Thoracic aorta (tissue), 2 donors: Measurements from ENCODE around the gene BCL2L1. TPM values are rescaled to one million over a fixed set of nuclear protein-coding genes. Genes with fewer than 3 reads are reported as not detected.

ENCODE experiments used
- ATAC-seq: fragments of 150-250 bp; one replicate; pipeline ENCODE4 v1.8.0; 2017; ENCODE audit warnings: low read depth; ENCODE audit not compliant: insufficient number of reproducible peaks, low FRiP score
- DNase-seq: peaks from one replicate; pipeline ENCODE4 v3.0.0-alpha.2; 2020; ENCODE audit warnings: low spot score
- H3K27ac ChIP-seq, 2 donors: fragments of 200-600 bp; sonication (generic); 1 replicate in 1 of 2; 2 replicates in 1 of 2; pipeline ENCODE4 v1.5.1; 2016; ENCODE audit warnings: mild to moderate bottlenecking in 2 of 2, moderate library complexity in 2 of 2
- H3K27me3 ChIP-seq: fragments of 200-600 bp; sonication (generic); replicated peaks from 2 replicates; pipeline ENCODE4 v1.6.0; 2016; ENCODE audit warnings: mild to moderate bottlenecking; ENCODE audit not compliant: insufficient read depth
- H3K36me3 ChIP-seq: fragments of 200-600 bp; sonication (generic); one replicate; pipeline ENCODE4 v1.5.1; 2016
- H3K4me1 ChIP-seq, 2 donors: fragments of 200-600 bp; sonication (generic); 1 replicate in 1 of 2; 2 replicates in 1 of 2; pipeline versions ENCODE4 v1.5.1 to v1.6.0; 2016; ENCODE audit warnings: low read depth in 2 of 2, mild to moderate bottlenecking in 1 of 2; ENCODE audit not compliant: control insufficient read depth in 1 of 2
- H3K4me3 ChIP-seq: fragments of 200-600 bp; sonication (generic); 2 replicates; pipeline ENCODE4 v1.5.1; 2016; ENCODE audit warnings: mild to moderate bottlenecking
- H3K9me3 ChIP-seq: fragments of 200-600 bp; sonication (generic); 2 replicates; pipeline ENCODE4 v1.5.1; 2016
- total RNA-seq, 2 donors: library from RNA; depleted of rRNA; stranded (reverse); fragments of >200 nt; gene quantifications; one replicate each; pipeline versions ENCODE4 v1.1.0 to v1.2.3, GENCODE V29; 2016
- TF ChIP-seq, protein P1 (sequence below): fragments of 200-600 bp; sonication (generic); IDR thresholded peaks from one replicate; pipeline ENCODE4 v1.5.1; 2019; ENCODE audit warnings: antibody characterized with exemption

Gene BCL2L1
- total RNA-seq, 2 donors from 2014 or later: 137 to 187 TPM

DNA sequence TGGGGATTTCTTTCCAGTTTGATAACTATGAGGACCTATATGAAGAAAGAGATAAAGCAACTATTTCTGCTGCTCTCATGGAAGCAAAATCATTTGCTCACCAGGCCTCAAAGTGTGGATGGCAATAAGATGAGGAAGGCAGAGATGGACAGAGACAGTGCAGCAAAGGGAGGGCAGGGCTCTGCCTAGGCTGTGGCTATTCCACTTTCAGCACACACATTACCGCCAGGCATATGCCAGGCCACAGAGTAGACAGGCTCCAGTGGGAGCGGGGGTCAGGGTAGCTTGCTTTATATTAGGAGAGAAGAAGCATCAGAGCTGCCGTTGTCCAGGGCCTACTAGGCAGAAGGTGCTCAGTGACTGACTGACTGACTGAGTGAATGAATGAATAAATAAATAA is 40.9 kb downstream of the BCL2L1 start:
- Histone ChIP-seq H3K4me1 (peaks cover 81 to 94% of the 10 kb centered on the region in 2 donors), H3K9me3 (no peaks in the 10 kb centered on the region), H3K36me3 (peaks cover 4% of the 10 kb centered on the region), H3K4me3 (no peak overlapping the region), H3K27me3 (no peaks in the 10 kb centered on the region), H3K27ac (peak overlapping the region; percentile 35 to 86)
- ATAC-seq: no peak
- TF ChIP-seq, protein P1, sequence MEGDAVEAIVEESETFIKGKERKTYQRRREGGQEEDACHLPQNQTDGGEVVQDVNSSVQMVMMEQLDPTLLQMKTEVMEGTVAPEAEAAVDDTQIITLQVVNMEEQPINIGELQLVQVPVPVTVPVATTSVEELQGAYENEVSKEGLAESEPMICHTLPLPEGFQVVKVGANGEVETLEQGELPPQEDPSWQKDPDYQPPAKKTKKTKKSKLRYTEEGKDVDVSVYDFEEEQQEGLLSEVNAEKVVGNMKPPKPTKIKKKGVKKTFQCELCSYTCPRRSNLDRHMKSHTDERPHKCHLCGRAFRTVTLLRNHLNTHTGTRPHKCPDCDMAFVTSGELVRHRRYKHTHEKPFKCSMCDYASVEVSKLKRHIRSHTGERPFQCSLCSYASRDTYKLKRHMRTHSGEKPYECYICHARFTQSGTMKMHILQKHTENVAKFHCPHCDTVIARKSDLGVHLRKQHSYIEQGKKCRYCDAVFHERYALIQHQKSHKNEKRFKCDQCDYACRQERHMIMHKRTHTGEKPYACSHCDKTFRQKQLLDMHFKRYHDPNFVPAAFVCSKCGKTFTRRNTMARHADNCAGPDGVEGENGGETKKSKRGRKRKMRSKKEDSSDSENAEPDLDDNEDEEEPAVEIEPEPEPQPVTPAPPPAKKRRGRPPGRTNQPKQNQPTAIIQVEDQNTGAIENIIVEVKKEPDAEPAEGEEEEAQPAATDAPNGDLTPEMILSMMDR: no peak
- DNase-seq: no peak

DNA sequence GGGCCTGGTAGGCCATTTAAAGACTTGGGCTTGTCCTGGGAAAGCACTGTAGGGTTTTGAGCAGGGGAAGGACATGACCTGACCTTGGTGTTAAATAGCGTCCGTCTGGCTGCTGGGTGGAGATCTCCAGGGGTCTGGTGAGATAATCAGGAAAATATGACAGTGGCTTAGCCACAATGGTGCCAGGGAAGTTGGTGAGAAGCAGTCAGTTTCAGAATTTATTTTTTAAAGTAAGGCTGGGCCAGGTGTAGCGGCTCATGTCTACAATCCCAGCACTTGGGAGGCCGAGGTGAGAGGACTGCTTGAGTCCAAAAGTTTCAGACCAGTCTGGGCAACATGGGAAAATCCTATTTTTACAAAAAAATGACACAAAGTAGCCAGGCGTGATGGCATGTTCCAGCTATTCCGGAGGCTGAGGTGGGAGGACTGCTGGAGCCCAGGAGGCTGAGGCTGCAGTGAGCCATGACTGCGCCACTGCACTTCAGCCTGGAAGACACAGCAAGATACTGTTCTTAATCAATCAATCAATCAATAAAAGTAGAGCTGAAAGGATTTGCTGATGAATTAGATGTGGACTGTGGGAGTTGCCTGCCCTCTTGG is 41.4 kb downstream of the BCL2L1 start:
- TF ChIP-seq, protein P1: no peak
- ATAC-seq (no peak), DNase-seq (no peak)
- no peaks in the 10 kb centered on the region for H3K36me3 ChIP-seq
- no peaks in the 10 kb centered on the region for H3K9me3 ChIP-seq
- no peak overlapping the region for H3K4me3 ChIP-seq
- peaks cover 83 to 94% of the 10 kb centered on the region in 2 donors for H3K4me1 ChIP-seq
- H3K27me3 ChIP-seq: no peaks in the 10 kb centered on the region
- peak overlapping the region; percentile 35 to 86 for H3K27ac ChIP-seq

DNA sequence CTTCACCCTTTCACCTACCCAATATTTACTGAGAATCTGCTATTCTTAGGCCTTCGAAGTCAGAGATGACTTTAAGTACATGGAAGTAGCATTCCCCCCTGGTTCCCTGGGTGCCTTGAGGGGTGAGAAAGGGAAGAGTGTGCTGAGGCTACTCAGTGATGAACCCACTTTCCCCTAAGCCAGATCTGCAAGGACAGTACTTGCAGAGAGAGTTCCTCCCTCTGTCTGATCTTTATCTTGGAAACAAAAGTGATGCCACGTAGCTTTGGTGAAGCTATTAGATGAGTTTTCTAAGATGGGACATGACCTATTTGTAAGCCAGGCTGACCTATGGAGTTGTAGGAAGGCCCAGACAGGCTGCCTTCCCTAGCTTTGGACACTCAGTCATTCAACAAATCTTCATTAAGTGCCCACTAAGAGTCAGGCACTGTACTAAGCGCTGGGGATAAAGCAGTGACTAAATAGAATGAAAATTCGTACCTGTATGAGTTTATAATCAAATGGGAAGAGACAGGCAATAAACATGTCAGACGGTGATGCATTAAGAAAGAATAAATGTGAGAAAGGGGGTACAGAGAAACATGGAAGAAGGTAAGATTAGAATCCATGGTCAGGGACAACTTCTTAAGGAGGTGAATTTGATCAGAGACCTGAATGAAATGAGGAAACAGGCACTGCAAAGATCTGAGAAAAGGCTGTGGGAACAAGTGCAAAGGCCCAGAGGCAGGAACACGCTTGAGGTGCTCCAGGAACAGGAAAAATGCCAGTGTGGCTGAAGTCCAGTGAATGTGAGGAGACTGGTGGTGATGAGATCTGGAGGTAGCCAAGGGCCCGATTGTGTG is 42.2 kb downstream of the BCL2L1 start:
- TF ChIP-seq, protein P1: no peak
- ATAC-seq (no peak), DNase-seq (no peak)
- H3K36me3 ChIP-seq: no peaks in the 10 kb centered on the region
- peak overlapping the region; percentile 35 to 86 for H3K27ac ChIP-seq
- peaks cover 83 to 94% of the 10 kb centered on the region in 2 donors for H3K4me1 ChIP-seq
- no peaks in the 10 kb centered on the region for H3K27me3 ChIP-seq
- H3K4me3 ChIP-seq: no peak overlapping the region
- H3K9me3 ChIP-seq: no peaks in the 10 kb centered on the region

DNA sequence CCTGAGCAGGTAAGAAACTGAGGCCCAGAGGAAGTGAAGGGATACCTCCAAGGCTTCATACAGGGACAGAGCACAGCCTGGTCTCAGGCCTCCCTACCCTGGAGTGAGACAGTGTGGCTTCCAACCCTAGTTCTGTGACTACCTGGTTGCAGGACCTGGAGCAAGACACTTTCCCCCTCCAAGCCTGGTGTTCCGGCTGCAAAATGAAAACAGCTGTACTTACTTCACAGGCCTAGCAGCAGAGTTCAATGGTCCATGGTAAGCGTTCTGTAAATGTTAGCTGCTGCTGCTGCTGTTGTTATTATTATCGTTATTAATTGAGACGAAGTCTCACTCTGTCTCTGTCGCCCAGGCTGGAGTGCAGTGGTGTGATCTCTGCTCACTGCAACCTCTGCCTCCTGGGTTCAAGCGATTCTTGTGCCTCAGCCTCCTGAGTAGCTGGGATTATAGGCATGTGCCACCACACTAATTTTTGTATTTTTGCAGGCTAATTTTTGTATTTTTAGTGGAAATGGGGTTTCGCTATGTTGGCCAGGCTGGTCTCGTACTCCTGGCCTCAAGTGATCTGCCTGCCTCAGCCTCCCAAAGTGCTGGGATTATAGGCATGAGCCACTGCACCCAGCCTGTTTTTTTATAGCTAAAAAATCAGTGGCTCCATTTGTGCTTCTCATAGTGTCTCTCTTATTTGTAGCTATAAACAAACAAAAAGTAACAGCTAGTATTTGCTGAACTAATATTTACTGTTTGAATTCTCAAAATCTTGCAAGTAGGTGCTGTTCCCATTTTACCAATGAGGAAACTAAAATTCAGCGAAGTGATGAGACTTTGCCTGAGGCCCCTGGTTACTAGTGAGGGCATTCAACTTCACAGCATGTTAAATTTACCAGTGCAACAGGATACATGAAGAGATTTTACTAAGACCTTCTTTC is 43.0 kb downstream of the BCL2L1 start:
- TF ChIP-seq, protein P1: no peak
- H3K27ac ChIP-seq: peak overlapping the region; percentile 82 to 86
- no peaks in the 10 kb centered on the region for H3K27me3 ChIP-seq
- no peak for DNase-seq
- ATAC-seq: no peak
- H3K36me3 ChIP-seq: no peaks in the 10 kb centered on the region
- H3K9me3 ChIP-seq: no peaks in the 10 kb centered on the region
- peaks cover 85 to 94% of the 10 kb centered on the region in 2 donors for H3K4me1 ChIP-seq
- H3K4me3 ChIP-seq: no peak overlapping the region
